HG03159 (cell line): ENCODE data around the gene CTSO.

Source experiments
- ATAC-seq: cut with Tn5 transposase; IDR thresholded peaks from one replicate; pipeline ENCODE4 v1.9.1; 2021; ENCODE audit warnings: mild to moderate bottlenecking, moderate library complexity; ENCODE audit not compliant: unreplicated experiment

Gene CTSO, protein sequence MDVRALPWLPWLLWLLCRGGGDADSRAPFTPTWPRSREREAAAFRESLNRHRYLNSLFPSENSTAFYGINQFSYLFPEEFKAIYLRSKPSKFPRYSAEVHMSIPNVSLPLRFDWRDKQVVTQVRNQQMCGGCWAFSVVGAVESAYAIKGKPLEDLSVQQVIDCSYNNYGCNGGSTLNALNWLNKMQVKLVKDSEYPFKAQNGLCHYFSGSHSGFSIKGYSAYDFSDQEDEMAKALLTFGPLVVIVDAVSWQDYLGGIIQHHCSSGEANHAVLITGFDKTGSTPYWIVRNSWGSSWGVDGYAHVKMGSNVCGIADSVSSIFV

DNA sequence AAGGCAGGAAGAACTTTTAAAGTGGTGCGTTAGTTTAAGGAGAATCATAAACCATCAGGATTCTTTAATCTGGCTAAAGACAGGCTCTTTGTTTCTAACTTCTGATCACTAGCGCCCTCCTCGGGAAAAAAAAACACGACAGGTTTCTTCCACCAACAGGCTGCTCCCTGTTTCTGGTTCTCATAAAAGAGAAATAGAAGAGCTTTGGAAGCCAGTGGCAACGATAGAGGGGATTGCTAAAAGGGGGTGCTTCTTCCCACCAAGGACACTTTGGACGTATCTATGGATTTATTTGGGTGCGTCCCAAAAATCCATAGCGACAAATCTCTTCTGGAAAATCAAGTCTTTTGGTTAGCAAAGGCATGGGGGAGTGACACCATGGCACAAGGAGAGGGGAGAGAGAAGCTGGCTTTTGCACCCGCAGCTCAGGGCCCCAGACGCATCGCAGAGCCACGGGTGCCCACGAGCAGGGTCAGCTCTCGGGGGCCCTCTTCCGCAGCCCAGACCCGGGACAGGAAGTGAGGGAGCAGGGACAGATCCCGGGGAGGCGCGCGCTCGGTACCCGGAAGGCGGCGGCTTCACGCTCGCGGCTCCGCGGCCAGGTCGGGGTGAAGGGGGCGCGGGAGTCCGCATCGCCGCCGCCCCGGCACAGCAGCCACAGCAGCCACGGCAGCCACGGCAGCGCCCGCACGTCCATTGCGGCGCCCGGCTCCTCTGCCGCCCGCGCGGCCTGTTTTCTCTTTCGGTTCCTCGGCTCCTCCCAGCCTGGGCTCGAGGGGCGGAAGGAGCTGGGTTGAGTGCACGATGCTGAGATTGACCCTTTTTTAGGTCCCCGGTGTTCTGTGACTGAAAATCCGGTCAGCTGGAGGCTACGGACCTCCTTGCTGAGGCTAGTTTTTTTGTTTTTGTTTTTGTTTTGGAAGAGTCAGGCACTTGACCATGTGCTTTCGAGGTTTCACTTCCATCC is at the start of gene CTSO:
Gene CTSO, minus strand, starts transcription at position 716 of the 967 bp plus-strand sequence. Its CDS starts 19 bp downstream, at position 697.
- ATAC-seq: peak; percentile 96

- ATAC-seq: no peak
These were observed 46.8 kb upstream of the CTSO start for GRCh38 chr4:156000491-156000890.

DNA sequence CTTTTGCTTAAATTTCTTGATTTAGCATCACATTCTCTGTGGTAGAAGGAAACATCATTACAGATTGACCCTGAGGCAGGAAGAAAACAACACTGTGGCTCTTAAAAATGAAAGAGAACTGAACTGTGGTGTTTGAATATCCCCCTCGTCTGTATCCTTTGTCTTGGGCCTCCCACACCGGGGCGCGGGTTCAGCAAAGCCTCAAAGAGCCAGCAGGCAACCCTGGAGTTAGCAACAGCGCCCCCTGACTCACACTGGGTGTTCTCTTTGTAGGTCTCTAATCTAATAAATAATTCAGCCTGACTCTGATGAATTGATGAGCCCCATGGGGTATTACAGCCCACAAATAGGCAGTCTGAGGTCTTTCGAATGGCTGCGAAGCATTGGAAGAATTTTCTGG is 46.1 kb upstream of the CTSO start:
- no peak for ATAC-seq

DNA sequence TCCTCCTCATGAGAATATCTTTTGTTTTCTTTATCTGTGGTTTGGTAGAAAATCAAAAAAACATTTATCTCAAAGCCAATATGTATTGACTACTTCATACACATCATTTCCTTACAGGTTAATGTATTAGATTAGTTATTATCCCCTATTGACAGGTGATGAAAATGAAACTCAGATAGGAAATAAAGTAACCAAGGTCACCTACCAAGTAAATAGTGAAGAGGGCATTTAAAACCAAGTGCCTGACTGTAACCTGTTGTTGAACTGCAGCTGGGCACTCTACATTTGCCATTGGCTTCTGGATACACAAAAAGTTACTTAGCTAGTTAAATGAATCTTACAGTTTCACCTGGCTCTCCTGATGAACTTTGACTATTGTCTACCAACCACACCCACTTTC is 41.4 kb upstream of the CTSO start:
- ATAC-seq: no peak

DNA sequence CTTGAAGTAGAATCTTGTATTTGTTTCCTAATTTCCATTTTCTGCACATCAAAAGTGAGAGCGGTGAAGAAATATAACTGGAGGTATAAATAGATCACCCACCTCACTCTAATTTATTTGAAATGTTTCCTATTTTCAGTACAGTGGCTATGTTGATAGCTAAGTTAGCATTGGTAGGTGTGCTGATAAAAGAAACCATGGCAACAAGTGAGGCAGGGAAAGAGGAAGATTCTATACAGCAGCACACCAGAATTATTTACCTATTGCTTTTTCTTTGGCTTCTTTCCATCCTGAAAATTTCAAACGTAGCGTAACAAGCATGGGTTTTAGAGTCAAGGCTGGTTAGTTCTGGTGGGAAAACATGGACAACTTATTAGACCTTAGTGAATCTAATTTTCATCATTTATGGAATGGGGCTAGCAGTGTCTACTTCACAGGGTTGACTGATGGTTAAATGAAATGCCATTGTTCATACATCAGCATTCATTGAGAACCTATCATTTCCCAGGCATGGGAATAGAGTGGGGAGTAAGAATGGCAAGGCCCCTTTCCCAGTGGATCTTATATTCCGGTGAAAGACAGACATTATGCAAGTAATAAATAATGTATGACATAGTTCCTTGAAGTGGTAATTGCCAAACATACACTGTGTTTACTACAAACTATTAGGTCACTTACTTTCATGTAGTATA is 30.6 kb upstream of the CTSO start:
- ATAC-seq: no peak

DNA sequence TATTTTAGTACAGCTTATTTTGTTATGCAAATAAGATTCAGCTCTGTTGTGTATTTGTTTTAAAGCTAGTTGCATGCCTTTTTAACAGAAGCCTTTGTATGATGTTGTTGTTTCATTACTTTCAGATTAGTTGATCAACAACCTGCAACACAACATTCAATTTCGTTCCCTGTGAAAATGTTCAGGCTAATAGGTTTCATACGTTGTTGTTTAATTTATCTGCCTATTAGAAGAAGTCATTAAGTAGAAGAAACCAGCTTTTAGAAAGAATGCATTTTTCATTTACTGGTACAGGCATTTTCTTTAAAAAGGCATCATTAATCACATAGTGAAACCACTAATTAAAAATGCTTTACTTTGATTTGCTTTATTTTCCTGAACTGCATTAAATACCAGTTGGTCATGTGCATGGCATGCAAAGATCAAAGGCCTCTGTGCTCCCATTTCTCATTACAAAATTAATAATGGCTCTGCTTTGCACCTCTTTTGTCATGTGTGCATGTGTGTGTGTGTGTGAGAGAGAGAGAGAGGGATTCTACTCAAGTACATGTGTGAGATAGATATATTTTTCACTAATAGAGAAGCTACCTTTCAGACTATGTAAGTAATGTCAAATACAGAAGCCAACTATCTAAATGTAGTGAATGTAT is 29.2 kb upstream of the CTSO start:
- ATAC-seq: no peak

DNA sequence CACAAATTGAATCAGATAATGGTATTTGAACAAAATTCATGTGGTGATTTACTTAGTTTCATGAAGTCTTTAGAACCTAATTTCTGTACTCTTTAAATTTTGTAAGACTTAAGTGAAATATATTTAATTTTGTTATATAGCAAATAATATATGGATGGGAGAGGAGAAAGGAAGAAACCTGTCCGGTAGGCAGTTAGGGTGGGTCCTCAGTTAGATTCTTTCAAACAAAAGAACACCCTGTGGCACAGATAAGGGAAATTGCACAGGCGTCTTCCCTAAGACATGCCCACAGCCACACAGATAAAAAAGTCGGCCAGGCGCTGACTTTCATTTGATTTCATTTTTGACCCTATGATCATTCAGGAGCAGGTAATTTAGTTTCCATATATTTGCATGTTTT is 25.1 kb upstream of the CTSO start:
- ATAC-seq: no peak

DNA sequence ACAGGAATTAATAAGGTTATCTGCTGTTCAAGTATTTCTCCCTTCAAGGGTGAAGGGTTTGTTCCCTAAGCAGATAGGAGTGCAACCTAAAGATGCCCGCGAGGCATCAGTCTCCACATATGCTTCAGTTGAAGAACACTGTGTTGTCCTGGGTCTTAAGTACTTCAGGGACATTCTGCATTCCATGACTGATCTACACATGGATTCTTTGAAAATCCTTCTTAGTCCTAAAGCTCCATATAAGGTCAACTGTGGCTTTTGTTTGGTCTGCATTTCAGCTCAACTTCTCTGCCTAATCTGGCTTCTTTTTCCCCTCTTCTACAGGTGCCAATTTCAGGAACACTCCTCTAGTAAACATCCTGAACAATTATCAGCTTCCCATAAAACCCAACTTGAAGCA is 21.8 kb upstream of the CTSO start:
- no peak for ATAC-seq

DNA sequence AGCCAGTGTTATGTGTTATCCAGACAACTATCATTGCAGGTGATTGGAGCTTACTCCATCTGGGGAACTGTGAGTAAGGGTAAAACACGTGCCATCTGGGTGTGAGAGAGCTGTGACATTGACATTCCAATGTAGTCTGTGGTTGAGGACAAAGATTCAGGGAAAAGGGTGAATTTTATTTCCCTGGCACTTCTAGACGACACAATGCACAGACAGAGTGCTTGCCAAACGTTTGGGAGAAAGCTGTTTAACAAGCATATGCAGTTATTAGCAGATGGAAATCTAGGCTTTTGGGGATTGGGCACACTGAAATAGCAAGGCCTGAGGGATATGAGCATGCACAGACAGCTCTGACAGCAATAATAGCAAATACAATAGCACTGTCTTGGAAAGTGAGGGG is 21.3 kb upstream of the CTSO start:
- ATAC-seq: no peak

DNA sequence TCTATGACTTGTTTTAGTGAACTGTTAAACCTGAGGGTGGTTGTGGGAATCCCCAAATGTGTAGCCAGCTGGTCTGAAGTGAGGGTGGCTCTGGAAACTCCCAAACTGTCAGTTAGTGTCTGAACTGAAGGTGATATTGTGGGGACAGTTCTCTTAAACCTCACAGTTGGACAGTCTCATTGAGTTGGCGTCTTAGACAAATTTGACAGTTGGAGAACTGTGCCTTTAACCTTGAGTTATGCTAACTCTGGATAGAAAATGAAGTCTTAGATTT is 20.7 kb upstream of the CTSO start:
- peak; percentile 95 for ATAC-seq

DNA sequence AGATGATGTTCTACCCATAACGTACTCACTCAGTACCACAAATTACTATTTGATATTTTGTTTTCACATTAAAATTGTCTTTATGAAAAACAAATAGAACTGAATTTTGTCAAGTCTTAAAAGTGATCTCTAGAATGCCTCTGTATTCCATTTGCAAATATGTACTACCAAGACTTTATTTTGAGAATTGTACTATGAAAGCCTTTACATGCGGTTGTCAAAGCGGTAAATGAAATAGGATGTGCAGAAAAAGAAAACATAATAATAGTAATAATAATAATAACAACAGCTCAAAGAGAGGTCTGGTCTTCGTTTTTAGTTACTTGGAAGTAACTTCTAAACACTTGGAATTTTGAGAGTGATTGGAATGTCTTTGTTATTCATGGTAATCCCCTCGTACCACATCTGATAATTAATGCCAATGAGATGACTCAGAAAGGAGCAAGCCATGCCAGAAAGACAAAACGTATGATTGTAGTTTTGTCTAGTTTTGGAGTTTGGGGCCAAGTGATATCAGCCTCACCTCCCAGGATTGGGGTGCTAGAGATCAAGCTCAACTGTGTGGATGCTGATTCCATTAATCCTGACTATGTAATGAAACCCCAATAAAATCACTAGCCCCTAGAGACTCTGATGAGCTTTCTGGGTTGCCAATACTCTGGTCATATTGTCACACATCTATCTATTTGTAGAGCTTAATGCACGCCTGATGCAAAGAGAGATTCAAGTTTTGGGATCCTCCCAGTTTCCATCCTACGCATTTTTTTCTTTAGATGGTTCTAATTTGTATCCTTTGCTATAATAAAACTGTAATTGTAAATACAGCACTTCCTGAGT is 20.2 kb upstream of the CTSO start:
- ATAC-seq: peak; percentile 30

GRCh38 chr4:155972098-155972497 is 18.4 kb upstream of the CTSO start:
- peak; percentile 53 for ATAC-seq

GRCh38 chr4:155966731-155967395 is 13.2 kb upstream of the CTSO start:
- no peak for ATAC-seq

- ATAC-seq: no peak
These were observed 12.5 kb upstream of the CTSO start for GRCh38 chr4:155966171-155966570.

DNA sequence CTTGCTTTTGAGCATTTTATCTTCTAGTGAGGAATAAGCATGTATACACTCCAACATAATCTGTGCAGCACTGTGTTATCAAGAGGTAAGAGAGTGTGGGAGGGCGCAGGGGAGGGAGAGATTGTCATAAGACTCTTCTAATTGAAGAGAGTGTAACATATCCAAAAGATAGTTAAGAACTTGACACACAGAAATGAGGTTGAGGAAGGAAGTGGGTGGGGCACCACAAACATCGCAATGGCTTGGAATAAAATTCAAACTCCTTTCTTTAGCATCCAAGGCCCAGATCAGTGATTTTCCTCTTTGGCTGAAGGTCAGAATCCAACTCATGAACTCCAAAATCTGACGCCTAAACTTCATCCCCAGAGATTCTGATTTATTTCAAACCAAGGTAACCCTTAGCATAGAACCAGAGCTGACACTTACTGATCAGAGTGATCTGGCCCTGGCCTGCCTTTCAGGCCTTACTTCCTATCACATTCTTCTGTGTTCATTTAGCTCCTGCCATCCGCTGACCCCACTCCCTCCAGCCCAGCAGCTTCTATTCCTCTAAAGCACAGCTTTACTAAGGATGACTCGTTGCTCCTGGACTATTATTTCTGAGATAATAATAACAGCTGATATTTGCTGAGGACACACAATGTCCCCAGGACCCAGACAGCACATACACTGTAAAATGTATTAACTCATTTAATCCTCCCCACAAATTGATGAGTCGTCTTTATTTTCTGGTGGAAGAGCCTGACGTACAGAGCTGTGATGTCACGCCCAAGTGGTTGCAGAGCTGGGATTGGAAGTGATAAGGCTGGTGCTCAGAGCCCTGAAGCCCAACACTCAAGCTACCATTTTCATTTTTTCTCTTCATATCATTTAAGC is 10.6 kb upstream of the CTSO start:
- no peak for ATAC-seq

- no peak for ATAC-seq
These were observed 9.1 kb upstream of the CTSO start for GRCh38 chr4:155962767-155963166.

GRCh38 chr4:155961575-155961974 is 7.9 kb upstream of the CTSO start:
- no peak for ATAC-seq

- ATAC-seq: no peak
These were observed 6.9 kb upstream of the CTSO start for GRCh38 chr4:155960522-155960921.

- no peak for ATAC-seq
These were observed 5.8 kb upstream of the CTSO start for GRCh38 chr4:155959417-155959816.
